H9 (cell line): ENCODE data around the gene SUPT3H. TPM values are rescaled to one million over a fixed set of nuclear protein-coding genes. Genes with fewer than 3 reads are reported as not detected.

ENCODE experiments used
- DNase-seq: peaks from one replicate; pipeline ENCODE4 v3.0.0-alpha.2; 2017
- H2AFZ ChIP-seq: one replicate; pipeline ENCODE4 v1.6.1; 2013; ENCODE audit warnings: mild to moderate bottlenecking, low read length, control low read depth, moderate library complexity
- H2AK5ac ChIP-seq: 2 replicates; pipeline ENCODE4 v1.6.1; 2013; ENCODE audit warnings: low read length, control low read depth, mixed read lengths; ENCODE audit not compliant: insufficient read length
- H2BK120ac ChIP-seq: one replicate; pipeline ENCODE4 v1.6.1; 2013; ENCODE audit warnings: low read depth, mild to moderate bottlenecking, low read length, control low read depth, inconsistent platforms; ENCODE audit not compliant: poor library complexity, severe bottlenecking
- H2BK12ac ChIP-seq: 2 replicates; pipeline ENCODE4 v1.6.1; 2013; ENCODE audit warnings: low read length, control low read depth, mixed read lengths, low read depth; ENCODE audit not compliant: insufficient read length
- H2BK15ac ChIP-seq: 2 replicates; pipeline ENCODE4 v1.6.1; 2013; ENCODE audit warnings: low read depth, low read length, control low read depth
- H2BK20ac ChIP-seq: one replicate; pipeline ENCODE4 v1.6.1; 2013; ENCODE audit warnings: low read depth, mild to moderate bottlenecking, low read length, control low read depth, inconsistent platforms; ENCODE audit not compliant: poor library complexity, severe bottlenecking
- H2BK5ac ChIP-seq: 2 replicates; pipeline ENCODE4 v1.6.1; 2013; ENCODE audit warnings: low read length, control low read depth, mixed read lengths; ENCODE audit not compliant: insufficient read length
- H3K14ac ChIP-seq: 2 replicates; pipeline ENCODE4 v1.6.1; 2013; ENCODE audit warnings: low read length, control low read depth; ENCODE audit not compliant: insufficient read depth
- H3K18ac ChIP-seq: 2 replicates; pipeline ENCODE4 v1.6.1; 2013; ENCODE audit warnings: low read depth, mild to moderate bottlenecking, mixed read lengths, low read length, control low read depth; ENCODE audit not compliant: insufficient read length
- H3K23ac ChIP-seq: 2 replicates; pipeline ENCODE4 v1.6.1; 2013; ENCODE audit warnings: low read length, control low read depth, mixed read lengths, low read depth; ENCODE audit not compliant: insufficient read length
- H3K23me2 ChIP-seq: 2 replicates; pipeline ENCODE4 v1.6.1; 2013; ENCODE audit warnings: low read depth, mild to moderate bottlenecking, mixed read lengths, low read length, control low read depth; ENCODE audit not compliant: insufficient read length, poor library complexity, severe bottlenecking
- H3K27ac ChIP-seq: 2 replicates; pipeline ENCODE4 v1.5.1; 2013; ENCODE audit warnings: low read length, control low read depth, mixed read lengths, low read depth; ENCODE audit not compliant: insufficient read length
- H3K27me3 ChIP-seq: 2 replicates; pipeline ENCODE4 v1.6.1; 2013; ENCODE audit warnings: low read length, control low read depth, inconsistent platforms; ENCODE audit not compliant: insufficient read depth
- H3K4ac ChIP-seq: 2 replicates; pipeline ENCODE4 v1.6.1; 2013; ENCODE audit warnings: low read depth, mild to moderate bottlenecking, control low read depth, inconsistent platforms, low read length, moderate library complexity
- H3K4me1 ChIP-seq: 2 replicates; pipeline ENCODE4 v1.6.1; 2013; ENCODE audit warnings: low read length, control low read depth, inconsistent platforms; ENCODE audit not compliant: insufficient read depth
- H3K4me2 ChIP-seq: 2 replicates; pipeline ENCODE4 v1.6.1; 2013; ENCODE audit warnings: low read length, control low read depth, mixed read lengths; ENCODE audit not compliant: insufficient read length, insufficient read depth
- H3K56ac ChIP-seq: 2 replicates; pipeline ENCODE4 v1.6.1; 2013; ENCODE audit warnings: low read depth, mild to moderate bottlenecking, mixed read lengths, low read length, control low read depth; ENCODE audit not compliant: insufficient read length
- H3K79me1 ChIP-seq: 2 replicates; pipeline ENCODE4 v1.6.1; 2013; ENCODE audit warnings: low read depth, mild to moderate bottlenecking, moderate library complexity, low read length, control low read depth, inconsistent platforms; ENCODE audit not compliant: insufficient read depth, poor library complexity, severe bottlenecking
- H3K79me2 ChIP-seq: 2 replicates; pipeline ENCODE4 v1.6.1; 2013; ENCODE audit warnings: low read length, control low read depth, inconsistent platforms; ENCODE audit not compliant: insufficient read depth
- H3K9ac ChIP-seq: 2 replicates; pipeline ENCODE4 v1.6.1; 2013; ENCODE audit warnings: low read length, control low read depth, mixed read lengths; ENCODE audit not compliant: insufficient read length; ENCODE audit errors: extremely low read depth
- H3K9me3 ChIP-seq: one replicate; pipeline ENCODE4 v1.6.1; 2013; ENCODE audit warnings: low read depth, low read length, inconsistent platforms; ENCODE audit not compliant: control insufficient read depth
- H3T11ph ChIP-seq: one replicate; pipeline ENCODE4 v1.6.1; 2013; ENCODE audit warnings: mild to moderate bottlenecking, low read length, control low read depth, inconsistent platforms
- H4K20me1 ChIP-seq: one replicate; pipeline ENCODE4 v1.6.1; 2013; ENCODE audit not compliant: control insufficient read depth, insufficient read length, insufficient read depth
- H4K5ac ChIP-seq: 2 replicates; pipeline ENCODE4 v1.6.1; 2013; ENCODE audit warnings: low read depth, mild to moderate bottlenecking, mixed read lengths, low read length, control low read depth; ENCODE audit not compliant: insufficient read length
- H4K8ac ChIP-seq: replicated peaks from 2 replicates; pipeline ENCODE4 v1.6.1; 2013; ENCODE audit warnings: low read length, control low read depth, mixed read lengths, low read depth; ENCODE audit not compliant: insufficient read length
- H4K91ac ChIP-seq: 2 replicates; pipeline ENCODE4 v1.6.1; 2013; ENCODE audit warnings: low read depth, mild to moderate bottlenecking, moderate library complexity, mixed read lengths, low read length, control low read depth; ENCODE audit not compliant: insufficient read length
- H3K27ac Mint-ChIP-seq, 3 experiments: 2 replicates in 2 of 3; 3 replicates in 1 of 3; pipeline ENCODE4 v1.8.0; 2020 to 2021; ENCODE audit warnings: mixed read lengths in 3 of 3, mild to moderate bottlenecking in 1 of 3, moderate library complexity in 1 of 3
- H3K27me3 Mint-ChIP-seq: 2 replicates; pipeline ENCODE4 v1.8.0; 2021; ENCODE audit warnings: low read depth, mild to moderate bottlenecking, moderate library complexity, mixed read lengths
- H3K36me3 Mint-ChIP-seq, 3 experiments: 2 replicates in 2 of 3; 3 replicates in 1 of 3; pipeline ENCODE4 v1.8.0; 2020 to 2021; ENCODE audit warnings: low read depth in 3 of 3, mixed read lengths in 3 of 3; ENCODE audit not compliant: insufficient read depth in 1 of 3
- H3K4me1 Mint-ChIP-seq, 2 experiments: 2 replicates each; pipeline ENCODE4 v1.8.0; 2020; ENCODE audit warnings: mixed read lengths in 2 of 2
- H3K4me3 Mint-ChIP-seq, 2 experiments: 2 replicates in 1 of 2; 3 replicates in 1 of 2; pipeline ENCODE4 v1.8.0; 2020 to 2021; ENCODE audit warnings: mild to moderate bottlenecking in 2 of 2, mixed read lengths in 2 of 2, moderate library complexity in 1 of 2
- H3K9me3 Mint-ChIP-seq, 2 experiments: 2 replicates in 1 of 2; 3 replicates in 1 of 2; pipeline ENCODE4 v1.8.0; 2020; ENCODE audit warnings: mild to moderate bottlenecking in 2 of 2, mixed read lengths in 2 of 2, moderate library complexity in 1 of 2
- WGBS: extraction: QIAGEN DNeasy Blood & Tissue Kit; methylation state at CpG from one replicate; pipeline ENCODE4 v1.1.7; 2013; ENCODE audit warnings: missing lambda C conversion rate, low lambda C conversion rate, mixed read lengths; ENCODE audit not compliant: insufficient read length; ENCODE audit errors: extremely low coverage; 5-methylcytosine and 5-hydroxymethylcytosine counted together
- total RNA-seq: library from RNA; stranded (reverse); gene quantifications from 2 replicates; pipeline ENCODE4 v1.2.1, GENCODE V29; 2021
- TF ChIP-seq, protein P1 (sequence below): fragments of 200-600 bp; sonication (generic); conservative IDR thresholded peaks from 3 replicates; pipeline ENCODE4 v1.8.0; 2021; ENCODE audit warnings: antibody characterized with exemption, mild to moderate bottlenecking

Gene SUPT3H
- total RNA-seq, 1 experiment from 2014 or later = 22.5 TPM

DNA sequence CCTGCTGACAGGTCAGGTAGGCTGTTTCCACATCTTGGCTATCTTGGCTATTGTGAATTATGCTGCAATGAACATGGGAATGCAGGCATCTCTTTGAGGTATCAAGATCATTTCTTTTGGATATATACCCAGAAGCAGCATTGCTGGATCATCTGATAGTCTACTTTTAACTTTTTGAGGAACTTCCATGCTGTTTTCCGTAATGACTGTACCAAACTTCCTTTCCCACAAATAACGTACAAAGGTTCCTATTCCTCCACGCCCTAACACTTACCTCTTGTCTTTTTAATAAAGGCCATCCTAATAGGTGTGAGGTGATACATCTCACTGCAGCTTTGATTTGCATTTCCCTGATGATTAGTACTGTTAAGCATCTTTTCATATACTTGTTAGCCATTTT lies 388.3 kb downstream of the SUPT3H start:
- WGBS = 100% methylated on average over 3 of the region's 3 CpGs
- Histone ChIP-seq H4K20me1 (no peaks in the 10 kb centered on the region), H2BK15ac (no peak overlapping the region), H3K23me2 (no peaks in the 10 kb centered on the region), H2AFZ (no peak overlapping the region), H4K5ac (no peak overlapping the region), H4K91ac (no peak overlapping the region), H2BK20ac (no peak overlapping the region), H4K8ac (no peak overlapping the region), H3K27ac (no peak overlapping the region), H3K4me1 (no peaks in the 10 kb centered on the region), H3K4ac (no peak overlapping the region), H3K14ac (no peak overlapping the region), H2BK12ac (no peak overlapping the region), H3T11ph (no peak overlapping the region), H2BK5ac (no peak overlapping the region), H3K9ac (no peak overlapping the region), H3K23ac (no peak overlapping the region), H3K56ac (no peak overlapping the region), H2BK120ac (no peak overlapping the region), H2AK5ac (no peak overlapping the region), H3K79me2 (no peaks in the 10 kb centered on the region), H3K9me3 (no peaks in the 10 kb centered on the region), H3K27me3 (no peaks in the 10 kb centered on the region), H3K4me2 (no peak overlapping the region), H3K18ac (no peak overlapping the region), H3K79me1 (no peaks in the 10 kb centered on the region)
- Mint-ChIP-seq H3K9me3 (no peaks in the 10 kb centered on the region), H3K4me1 (no peaks in the 10 kb centered on the region), H3K27me3 (no peaks in the 10 kb centered on the region), H3K36me3 (peaks cover 0 to 2% (median 0%) of the 10 kb centered on the region in 3 experiments; a peak in 1 of 7 replicates), H3K4me3 (no peak overlapping the region), H3K27ac (no peak overlapping the region)
- DNase-seq = no peak
- TF ChIP-seq, protein P1, sequence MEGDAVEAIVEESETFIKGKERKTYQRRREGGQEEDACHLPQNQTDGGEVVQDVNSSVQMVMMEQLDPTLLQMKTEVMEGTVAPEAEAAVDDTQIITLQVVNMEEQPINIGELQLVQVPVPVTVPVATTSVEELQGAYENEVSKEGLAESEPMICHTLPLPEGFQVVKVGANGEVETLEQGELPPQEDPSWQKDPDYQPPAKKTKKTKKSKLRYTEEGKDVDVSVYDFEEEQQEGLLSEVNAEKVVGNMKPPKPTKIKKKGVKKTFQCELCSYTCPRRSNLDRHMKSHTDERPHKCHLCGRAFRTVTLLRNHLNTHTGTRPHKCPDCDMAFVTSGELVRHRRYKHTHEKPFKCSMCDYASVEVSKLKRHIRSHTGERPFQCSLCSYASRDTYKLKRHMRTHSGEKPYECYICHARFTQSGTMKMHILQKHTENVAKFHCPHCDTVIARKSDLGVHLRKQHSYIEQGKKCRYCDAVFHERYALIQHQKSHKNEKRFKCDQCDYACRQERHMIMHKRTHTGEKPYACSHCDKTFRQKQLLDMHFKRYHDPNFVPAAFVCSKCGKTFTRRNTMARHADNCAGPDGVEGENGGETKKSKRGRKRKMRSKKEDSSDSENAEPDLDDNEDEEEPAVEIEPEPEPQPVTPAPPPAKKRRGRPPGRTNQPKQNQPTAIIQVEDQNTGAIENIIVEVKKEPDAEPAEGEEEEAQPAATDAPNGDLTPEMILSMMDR = no peak
